HCT116 (cell line): ENCODE results near the gene RAI14. TPM values are rescaled to one million over a fixed set of nuclear protein-coding genes. Genes with fewer than 3 reads are reported as not detected.

ENCODE experiments used
- ATAC-seq: fragments of 200-7000 bp; cut with Tn5 transposase; 2 replicates; pipeline ENCODE4 v1.9.1; 2020; ENCODE audit warnings: mild to moderate bottlenecking, moderate library complexity
- BruUV-seq: library from RNA; stranded (reverse); fragments of 400-500 nt; replicated peaks from 2 replicates; lab custom pipeline; 2021; lab: Mats Ljungman, UMichigan
- CTCF ChIA-PET: fragments of 300-600 bp; sonication (Branson Sonifier 250); formaldehyde crosslinking; loops from one replicate; lab custom pipeline; 2021; ENCODE audit warnings: antibody characterized with exemption; lab: Charles Lee
- POLR2A ChIA-PET: fragments of 300-600, 350-600 bp; sonication (Branson Sonifier 250); formaldehyde crosslinking; loops from one replicate; lab custom pipeline; 2021; ENCODE audit warnings: antibody characterized with exemption; lab: Charles Lee
- RAD21 ChIA-PET, 2 experiments: fragments of 300-600 bp; sonication (Branson Sonifier 250); formaldehyde crosslinking; loops; one replicate each; lab custom pipeline; 2023; ENCODE audit warnings: low total read pairs in 2 of 2; ENCODE audit not compliant: uncharacterized antibody in 2 of 2, unreplicated experiment in 2 of 2, low non-redundant PET in 1 of 2; lab: Charles Lee
- DNase-seq: peaks from one replicate; pipeline ENCODE4 v3.0.0-alpha.2; 2010; ENCODE audit warnings: low read depth, low spot score
- H2AFZ ChIP-seq: fragments of 200-600 bp; shearing (Covaris generic), sonication (generic); 2 replicates; pipeline ENCODE4 v1.6.1; 2017; ENCODE audit warnings: low read depth, mixed run types, mixed read lengths, antibody characterized with exemption, low read length; ENCODE audit not compliant: poor library complexity, severe bottlenecking
- H3K27ac ChIP-seq: 2 replicates; pipeline ENCODE4 v1.5.1; 2012; ENCODE audit warnings: low read depth, low read length
- H3K27me3 ChIP-seq: fragments of 200-600 bp; sonication (generic); 2 replicates; pipeline ENCODE4 v1.6.1; 2016; ENCODE audit warnings: mixed run types, low read length, mixed read lengths; ENCODE audit not compliant: insufficient read depth
- H3K36me3 ChIP-seq, 2 experiments: fragments of 200-500 bp in 1 of 2; fragments of 200-600 bp in 1 of 2; sonication (Bioruptor generic) in 1 of 2; sonication (generic) in 1 of 2; 2 replicates each; pipeline versions ENCODE4 v1.5.1 to v1.6.1; 2014 to 2016; ENCODE audit warnings: low read length in 2 of 2, inconsistent platforms in 1 of 2, mixed read lengths in 1 of 2, mixed run types in 1 of 2; ENCODE audit not compliant: insufficient read depth in 2 of 2, control insufficient read depth in 1 of 2
- H3K4me1 ChIP-seq, 2 experiments: fragments of 200-600 bp in 1 of 2; sonication (generic) in 1 of 2; 2 replicates each; pipeline versions ENCODE4 v1.5.1 to v1.6.1; 2012 to 2017; ENCODE audit warnings: low read length in 2 of 2, inconsistent platforms in 1 of 2, mild to moderate bottlenecking in 1 of 2, mixed read lengths in 1 of 2, mixed run types in 1 of 2, moderate library complexity in 1 of 2; ENCODE audit not compliant: insufficient read depth in 2 of 2, control insufficient read depth in 1 of 2
- H3K4me2 ChIP-seq: fragments of 200-600 bp; sonication (generic); 2 replicates; pipeline ENCODE4 v1.6.1; 2017; ENCODE audit warnings: mixed run types, low read length, mixed read lengths
- H3K4me3 ChIP-seq, 2 experiments: fragments of 200-600 bp in 1 of 2; sonication (generic) in 1 of 2; replicated peaks in 1 of 2; 2 replicates each; pipeline ENCODE4 v1.5.1; 2011 to 2016; ENCODE audit warnings: low read length in 2 of 2, control low read depth in 1 of 2, low read depth in 1 of 2, mild to moderate bottlenecking in 1 of 2, mixed read lengths in 1 of 2, mixed run types in 1 of 2
- H3K79me2 ChIP-seq: fragments of 200-600 bp; sonication (generic); 2 replicates; pipeline ENCODE4 v1.6.1; 2017; ENCODE audit warnings: mild to moderate bottlenecking, mixed run types, low read length, moderate library complexity, mixed read lengths; ENCODE audit not compliant: insufficient read depth
- H3K9ac ChIP-seq: fragments of 200-600 bp; sonication (generic); 2 replicates; pipeline ENCODE4 v1.6.1; 2016; ENCODE audit warnings: low read length, mixed read lengths
- H3K9me2 ChIP-seq: fragments of 200-600 bp; sonication (generic), shearing (Covaris generic); 2 replicates; pipeline ENCODE4 v1.6.1; 2017; ENCODE audit warnings: mixed run types, mild to moderate bottlenecking, moderate library complexity; ENCODE audit not compliant: insufficient read depth
- H3K9me3 ChIP-seq, 2 experiments: fragments of 200-500 bp in 1 of 2; fragments of 200-600 bp in 1 of 2; sonication (Bioruptor generic) in 1 of 2; sonication (generic) in 1 of 2; 2 replicates each; pipeline ENCODE4 v1.6.1; 2014 to 2017; ENCODE audit warnings: low read length in 2 of 2, mixed read lengths in 2 of 2, inconsistent platforms in 1 of 2, low read depth in 1 of 2, mild to moderate bottlenecking in 1 of 2, mixed run types in 1 of 2, moderate library complexity in 1 of 2; ENCODE audit not compliant: control insufficient read depth in 1 of 2, insufficient read depth in 1 of 2
- H4K20me1 ChIP-seq: fragments of 200-600 bp; sonication (generic), shearing (Covaris generic); 2 replicates; pipeline ENCODE4 v1.6.1; 2017; ENCODE audit warnings: mixed run types, mild to moderate bottlenecking, moderate library complexity; ENCODE audit not compliant: insufficient read depth
- CEBPB ChIP-seq: IDR thresholded peaks from 2 replicates; pipeline ENCODE4 v1.6.1; 2012; ENCODE audit warnings: low read depth
- ELF1 ChIP-seq: IDR thresholded peaks from 2 replicates; pipeline ENCODE4 v1.6.1; 2012; ENCODE audit warnings: low read depth, borderline replicate concordance
- EZH2 ChIP-seq: fragments of 200-600 bp; sonication (generic); IDR thresholded peaks from 2 replicates; pipeline ENCODE4 v1.6.1; 2017; ENCODE audit warnings: antibody characterized with exemption, mixed run types
- EZH2phosphoT487 ChIP-seq: fragments of 200-600 bp; IDR thresholded peaks from 2 replicates; pipeline ENCODE4 v1.6.1; 2018; ENCODE audit warnings: antibody characterized with exemption, borderline replicate concordance
- FOSL1 ChIP-seq: IDR thresholded peaks from 2 replicates; pipeline ENCODE4 v1.6.1; 2012; ENCODE audit warnings: low read depth
- JUND ChIP-seq: IDR thresholded peaks from 2 replicates; pipeline ENCODE4 v1.6.1; 2012
- MAX ChIP-seq: IDR thresholded peaks from 2 replicates; pipeline ENCODE4 v1.6.1; 2012
- POLR2A ChIP-seq: IDR thresholded peaks from 2 replicates; pipeline ENCODE4 v1.7.0; 2011; ENCODE audit warnings: borderline replicate concordance; ENCODE audit not compliant: insufficient read depth, insufficient read length; ENCODE audit errors: extremely low read depth
- POLR2AphosphoS5 ChIP-seq: IDR thresholded peaks from 2 replicates; pipeline ENCODE4 v1.6.1; 2011; ENCODE audit warnings: mild to moderate bottlenecking, low read depth, low read length, moderate library complexity
- RAD21 ChIP-seq: IDR thresholded peaks from 2 replicates; pipeline ENCODE4 v1.6.1; 2012; ENCODE audit warnings: low read depth, mild to moderate bottlenecking
- SRF ChIP-seq: IDR thresholded peaks from 2 replicates; pipeline ENCODE4 v1.6.1; 2012; ENCODE audit warnings: low read depth
- TCF7L2 ChIP-seq: IDR thresholded peaks from 2 replicates; pipeline ENCODE4 v1.7.0; 2011; ENCODE audit warnings: borderline replicate concordance, inconsistent platforms; ENCODE audit not compliant: insufficient read depth, insufficient read length; ENCODE audit errors: extremely low read depth
- ZBTB33 ChIP-seq: IDR thresholded peaks from 2 replicates; pipeline ENCODE4 v1.6.1; 2011; ENCODE audit warnings: mild to moderate bottlenecking, low read length, moderate library complexity; ENCODE audit not compliant: insufficient replicate concordance; ENCODE audit errors: extremely low read depth
- ZFX ChIP-seq: fragments of 450-650 bp; IDR thresholded peaks from 2 replicates; pipeline ENCODE4 v1.6.1; 2017
- ZNF274 ChIP-seq: fragments of 200-500 bp; sonication (Bioruptor generic); IDR thresholded peaks from 2 replicates; pipeline ENCODE4 v1.6.1; 2014; ENCODE audit warnings: mild to moderate bottlenecking, low read depth, low read length, inconsistent platforms
- intact Hi-C: fragments of 100-400 bp; cut with micrococcal nuclease; formaldehyde crosslinking; loops from 2 replicates; pipeline ENCODE4 v1.10.0; 2022
- total RNA-seq: library from RNA; stranded (reverse); gene quantifications from one replicate; pipeline ENCODE4 v1.2.1, GENCODE V29; 2021; ENCODE audit not compliant: unreplicated experiment
- TF ChIP-seq, protein P1 (sequence below): IDR thresholded peaks from 2 replicates; pipeline ENCODE4 v1.6.1; 2012

Gene RAI14
- total RNA-seq, 1 experiment from 2014 or later = 47.9 TPM

- Histone ChIP-seq H3K27ac (no peak overlapping the region), H3K27me3 (no peaks in the 10 kb centered on the region), H3K79me2 (peaks cover 14% of the 10 kb centered on the region), H3K4me3 (no peak overlapping the region), H3K4me2 (no peak overlapping the region), H3K9me3 (no peaks in the 10 kb centered on the region), H3K4me1 (peaks cover under 1 to 4% of the 10 kb centered on the region in 2 experiments)
- CTCF ChIA-PET = no interaction called here
- intact Hi-C loops = no loop called here
- DNase-seq = no peak
- BruUV-seq = no TSS peak
- RAD21 ChIA-PET = no interaction called here
- no peak for TF ChIP-seq EZH2phosphoT487
- no peak for TF ChIP-seq ZBTB33
- TF ChIP-seq MAX = no peak
- TF ChIP-seq, all 23 proteins: peak for 0
- no peak for ATAC-seq
- no peaks in the 10 kb centered on the region for H4K20me1 ChIP-seq
- no peak overlapping the region for H2AFZ ChIP-seq
- H3K9me2 ChIP-seq = no peaks in the 10 kb centered on the region
- POLR2A ChIA-PET = no interaction called here
- no peaks in the 10 kb centered on the region; a peak in 2 of 4 replicates for H3K36me3 ChIP-seq
- no peak overlapping the region for H3K9ac ChIP-seq
These were observed 36.7 kb downstream of the RAI14 start for GRCh38 chr5:34692786-34693185.

DNA sequence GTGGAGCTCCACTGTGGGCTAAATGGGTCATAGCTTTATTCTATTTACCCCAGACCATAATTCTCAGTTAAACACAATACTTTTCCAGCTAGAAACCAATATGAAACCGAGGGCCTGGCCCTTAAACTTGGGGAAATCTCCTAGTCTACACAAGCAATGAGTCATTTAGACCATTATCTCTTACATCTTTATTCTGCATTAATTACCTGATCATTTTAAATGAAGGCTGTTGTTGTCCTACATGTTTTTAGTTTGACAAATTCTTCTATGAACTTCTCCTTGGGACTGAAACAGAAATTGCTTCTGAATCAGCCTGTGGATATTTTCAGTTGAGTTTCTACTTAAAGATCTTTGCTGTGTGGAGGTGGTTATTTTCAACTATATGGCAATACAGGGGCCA lies 37.9 kb downstream of the RAI14 start:
- no peak overlapping the region for H3K4me2 ChIP-seq
- BruUV-seq = no TSS peak
- ChIA-PET POLR2A (no interaction called here), CTCF (no interaction called here), RAD21 (no interaction called here)
- H3K36me3 ChIP-seq = no peaks in the 10 kb centered on the region; a peak in 1 of 4 replicates
- H3K27me3 ChIP-seq = no peaks in the 10 kb centered on the region
- peaks cover 2 to 6% of the 10 kb centered on the region in 2 experiments; a peak in 1 of 4 replicates for H3K4me1 ChIP-seq
- no peak overlapping the region for H3K9ac ChIP-seq
- intact Hi-C loops = no loop called here
- DNase-seq (no peak), ATAC-seq (no peak)
- peaks cover 9% of the 10 kb centered on the region; the same call in 1 of the 2 replicates for H3K79me2 ChIP-seq
- no peak overlapping the region for H2AFZ ChIP-seq
- TF ChIP-seq EZH2 (no peak), POLR2AphosphoS5 (no peak), JUND (no peak), EZH2phosphoT487 (no peak), ZNF274 (no peak), TCF7L2 (no peak), FOSL1 (no peak), POLR2A (no peak), ZFX (no peak), CEBPB (no peak), RAD21 (no peak), ZBTB33 (no peak), SRF (no peak), ELF1 (no peak)
- TF ChIP-seq, protein P1, sequence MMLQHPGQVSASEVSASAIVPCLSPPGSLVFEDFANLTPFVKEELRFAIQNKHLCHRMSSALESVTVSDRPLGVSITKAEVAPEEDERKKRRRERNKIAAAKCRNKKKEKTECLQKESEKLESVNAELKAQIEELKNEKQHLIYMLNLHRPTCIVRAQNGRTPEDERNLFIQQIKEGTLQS = no peak
- H4K20me1 ChIP-seq = no peaks in the 10 kb centered on the region
- no peak overlapping the region for H3K4me3 ChIP-seq
- H3K9me2 ChIP-seq = no peaks in the 10 kb centered on the region
- H3K27ac ChIP-seq = no peak overlapping the region
- no peaks in the 10 kb centered on the region for H3K9me3 ChIP-seq
